B cell (primary cell): ENCODE data around the gene APLF. TPM values are rescaled to one million over a fixed set of nuclear protein-coding genes. Genes with fewer than 3 reads are reported as not detected.

Experiments used
- ATAC-seq: fragments of 200-7000 bp; cut with Tn5 transposase; one replicate; pipeline ENCODE4 v1.10.0; 2021; ENCODE audit warnings: low read depth, mild to moderate bottlenecking, moderate number of reproducible peaks, moderate library complexity
- CTCF ChIA-PET: fragments of 350-600 bp; sonication (Branson Sonifier 250); formaldehyde crosslinking; loops from one replicate; lab custom pipeline; 2021; ENCODE audit warnings: antibody characterized with exemption, inconsistent platforms; lab: Charles Lee
- POLR2A ChIA-PET: fragments of 350-600 bp; sonication (Branson Sonifier 250); formaldehyde crosslinking; loops from one replicate; lab custom pipeline; 2021; ENCODE audit warnings: antibody characterized with exemption; lab: Charles Lee
- DNase-seq: peaks from one replicate; pipeline ENCODE4 v3.0.0; 2013
- H2AFZ ChIP-seq: 2 replicates; pipeline ENCODE4 v1.6.1; 2012; ENCODE audit warnings: mild to moderate bottlenecking, low read depth, low read length; ENCODE audit not compliant: insufficient read depth, poor library complexity, severe bottlenecking
- H3K27ac ChIP-seq, 2 donors: 1 replicate in 1 of 2; 2 replicates in 1 of 2; pipeline ENCODE4 v1.5.1; 2012 to 2013; ENCODE audit warnings: low read length in 2 of 2, mild to moderate bottlenecking in 2 of 2, moderate library complexity in 1 of 2
- H3K27me3 ChIP-seq, 4 experiments: fragments of 200-600 bp in 1 of 4; sonication (generic) in 1 of 4; replicated peaks in 1 of 4; 1 replicate in 2 of 4; 2 replicates in 2 of 4; pipeline versions ENCODE4 v1.6.1 to v1.7.0; 2013 to 2016; ENCODE audit warnings: low read length in 3 of 4, mild to moderate bottlenecking in 2 of 4, mixed read lengths in 1 of 4, moderate library complexity in 1 of 4; ENCODE audit not compliant: insufficient read depth in 4 of 4, control insufficient read depth in 3 of 4; ENCODE audit errors: control extremely low read depth in 1 of 4
- H3K36me3 ChIP-seq, 2 experiments: replicated peaks in 1 of 2; 1 replicate in 1 of 2; 2 replicates in 1 of 2; pipeline versions ENCODE4 v1.6.1 to v1.7.1; 2013; ENCODE audit warnings: low read length in 1 of 2; ENCODE audit not compliant: insufficient read depth in 2 of 2, control insufficient read depth in 1 of 2; ENCODE audit errors: control extremely low read depth in 1 of 2, extremely low read depth in 1 of 2
- H3K4me1 ChIP-seq, 2 donors: fragments of 200-600 bp in 1 of 2; sonication (generic) in 1 of 2; 1 replicate in 1 of 2; 2 replicates in 1 of 2; pipeline versions ENCODE4 v1.5.1 to v1.6.1; 2013 to 2017; ENCODE audit warnings: low read length in 2 of 2; ENCODE audit not compliant: control insufficient read depth in 2 of 2, insufficient read depth in 2 of 2
- H3K4me2 ChIP-seq: replicated peaks from 2 replicates; pipeline ENCODE3; 2012; ENCODE audit warnings: mild to moderate bottlenecking, low read depth, low read length; ENCODE audit not compliant: poor library complexity, severe bottlenecking
- H3K4me3 ChIP-seq, 5 experiments: fragments of 200-600 bp in 1 of 5; sonication (generic) in 1 of 5; 1 replicate in 3 of 5; 2 replicates in 2 of 5; pipeline versions ENCODE4 v1.5.1 to v1.7.0; 2011 to 2016; ENCODE audit warnings: low read length in 4 of 5, mild to moderate bottlenecking in 4 of 5, low read depth in 2 of 5, control low read depth in 1 of 5, moderate library complexity in 1 of 5; ENCODE audit not compliant: insufficient read depth in 1 of 5; ENCODE audit errors: control extremely low read depth in 1 of 5, extremely low read depth in 1 of 5
- H3K79me2 ChIP-seq: fragments of 200-600 bp; sonication (generic); one replicate; pipeline ENCODE4 v1.6.0; 2016; ENCODE audit warnings: low read length; ENCODE audit not compliant: control insufficient read depth, insufficient read depth
- H3K9ac ChIP-seq: fragments of 200-600 bp; sonication (generic); 2 replicates; pipeline ENCODE4 v1.6.1; 2017; ENCODE audit warnings: mild to moderate bottlenecking, low read length, moderate library complexity
- H3K9me3 ChIP-seq, 3 donors: one replicate each; pipeline versions ENCODE4 v1.6.1 to v1.7.1; 2013; ENCODE audit warnings: low read length in 2 of 3; ENCODE audit not compliant: control insufficient read depth in 2 of 3, insufficient read depth in 1 of 3; ENCODE audit errors: control extremely low read depth in 1 of 3
- H4K20me1 ChIP-seq: 2 replicates; pipeline ENCODE4 v1.6.0; 2012; ENCODE audit warnings: mild to moderate bottlenecking, low read length; ENCODE audit not compliant: insufficient read depth, control insufficient read depth, poor library complexity, severe bottlenecking
- H3K27ac Mint-ChIP-seq: one replicate; pipeline ENCODE4 v1.8.0; 2021; ENCODE audit warnings: mixed read lengths
- H3K27me3 Mint-ChIP-seq: one replicate; pipeline ENCODE4 v1.8.0; 2021; ENCODE audit warnings: mixed read lengths
- H3K4me1 Mint-ChIP-seq: one replicate; pipeline ENCODE4 v1.8.0; 2021; ENCODE audit warnings: mixed read lengths
- H3K4me3 Mint-ChIP-seq: one replicate; pipeline ENCODE4 v1.8.0; 2021; ENCODE audit warnings: mixed read lengths
- H3K9me3 Mint-ChIP-seq: one replicate; pipeline ENCODE4 v1.8.0; 2022; ENCODE audit warnings: mixed read lengths; ENCODE audit not compliant: insufficient read depth
- CTCF ChIP-seq: fragments of 200-600 bp; IDR thresholded peaks from one replicate; pipeline ENCODE4 v1.8.0; 2022; ENCODE audit warnings: antibody characterized with exemption, mild to moderate bottlenecking
- EZH2 ChIP-seq: IDR thresholded peaks from 2 replicates; pipeline ENCODE4 v1.6.1; 2012; ENCODE audit warnings: borderline replicate concordance, low read depth, mild to moderate bottlenecking, moderate library complexity, low read length; ENCODE audit not compliant: insufficient read depth, poor library complexity, severe bottlenecking
- WGBS: methylation state at CpG from one replicate; pipeline ENCODE4 v1.1.5; 2013; ENCODE audit warnings: missing lambda C conversion rate; ENCODE audit not compliant: insufficient coverage; 5-methylcytosine and 5-hydroxymethylcytosine counted together
- intact Hi-C: fragments of 100-400 bp; cut with micrococcal nuclease; formaldehyde crosslinking; loops from one replicate; pipeline ENCODE4 v1.10.0; 2022
- polyA plus RNA-seq: library from polyadenylated mRNA; depleted of rRNA; stranded (reverse); fragments of >200 nt; gene quantifications from 2 replicates; pipeline ENCODE4 v1.2.3, GENCODE V29; 2012
- total RNA-seq, 2 donors: library from RNA; stranded (reverse); fragments of 120-200 nt in 1 of 2; gene quantifications; 1 replicate in 1 of 2; 2 replicates in 1 of 2; pipeline versions ENCODE4 v1.2.3 to v1.2.4, GENCODE V29; 2013 to 2022

Gene APLF
- total and polyA plus RNA-seq, 2 donors (not counting 1 experiment from before 2014, with no cell fraction given) = 1.3 to 6.3 TPM

GRCh38 chr2:68499133-68499532 is 31.7 kb downstream of the APLF start:
- no peak overlapping the region for H2AFZ ChIP-seq
- H3K4me3 ChIP-seq = no peak overlapping the region
- H3K4me2 ChIP-seq = no peak overlapping the region
- Mint-ChIP-seq H3K27ac (no peak overlapping the region), H3K9me3 (no peaks in the 10 kb centered on the region), H3K4me1 (no peaks in the 10 kb centered on the region), H3K27me3 (no peaks in the 10 kb centered on the region), H3K4me3 (no peak overlapping the region)
- H4K20me1 ChIP-seq = no peaks in the 10 kb centered on the region
- H3K9me3 ChIP-seq = peaks cover 2 to 12% (median 2%) of the 10 kb centered on the region in 3 donors
- DNase-seq = no peak
- peaks cover 0 to 2% of the 10 kb centered on the region in 2 experiments for H3K36me3 ChIP-seq
- ATAC-seq = no peak
- H3K79me2 ChIP-seq = no peaks in the 10 kb centered on the region
- CTCF ChIA-PET = interaction anchor here (1.0 to 1.5 kb wide), 3 partner anchors 8 to 96 kb away, joined by 3 to 6 read pairs (median 3); no protein-coding TSS in a partner anchor
- TF ChIP-seq EZH2 (no peak), CTCF (no peak)
- no peak overlapping the region for H3K9ac ChIP-seq
- no peak overlapping the region for H3K27ac ChIP-seq
- H3K27me3 ChIP-seq = no peaks in the 10 kb centered on the region
- POLR2A ChIA-PET = no interaction called here
- H3K4me1 ChIP-seq = no peaks in the 10 kb centered on the region
- intact Hi-C loops = no loop called here

- DNase-seq (no peak), ATAC-seq (no peak)
- ChIA-PET CTCF (interaction anchor here (0.8 to 1.2 kb wide), 3 partner anchors 13 to 427 kb away, joined by 3 to 5 read pairs (median 3); no protein-coding TSS in a partner anchor), POLR2A (no interaction called here)
- TF ChIP-seq EZH2 (no peak), CTCF (no peak)
- H3K4me1 Mint-ChIP-seq = no peaks in the 10 kb centered on the region
- Histone ChIP-seq H3K79me2 (no peaks in the 10 kb centered on the region), H3K27me3 (no peaks in the 10 kb centered on the region), H3K4me3 (no peak overlapping the region), H3K9me3 (peaks cover 2 to 7% (median 2%) of the 10 kb centered on the region in 3 donors), H3K4me2 (no peak overlapping the region), H3K27ac (no peak overlapping the region), H2AFZ (no peak overlapping the region), H3K36me3 (peaks cover 0 to 2% of the 10 kb centered on the region in 2 experiments), H4K20me1 (no peaks in the 10 kb centered on the region), H3K9ac (no peak overlapping the region), H3K4me1 (no peaks in the 10 kb centered on the region)
- intact Hi-C loops = loop anchor here (10.0 kb wide), 1 partner anchor 64 kb away; no protein-coding TSS in a partner anchor
- 100% methylated on average over 3 of the region's 4 CpGs for whole genome bisulfite sequencing
- no peaks in the 10 kb centered on the region for H3K9me3 Mint-ChIP-seq
- H3K27me3 Mint-ChIP-seq = no peaks in the 10 kb centered on the region
- H3K27ac Mint-ChIP-seq = no peak overlapping the region
- no peak overlapping the region for H3K4me3 Mint-ChIP-seq
Measured at GRCh38 chr2:68500649-68501048, 33.3 kb downstream of the APLF start.
